HG02973 (cell line): ENCODE measurements around the gene FGF14.

ENCODE experiments used
- ATAC-seq: cut with Tn5 transposase; IDR thresholded peaks from one replicate; pipeline ENCODE4 v1.9.1; 2021; ENCODE audit warnings: moderate library complexity; ENCODE audit not compliant: unreplicated experiment

Gene FGF14

DNA sequence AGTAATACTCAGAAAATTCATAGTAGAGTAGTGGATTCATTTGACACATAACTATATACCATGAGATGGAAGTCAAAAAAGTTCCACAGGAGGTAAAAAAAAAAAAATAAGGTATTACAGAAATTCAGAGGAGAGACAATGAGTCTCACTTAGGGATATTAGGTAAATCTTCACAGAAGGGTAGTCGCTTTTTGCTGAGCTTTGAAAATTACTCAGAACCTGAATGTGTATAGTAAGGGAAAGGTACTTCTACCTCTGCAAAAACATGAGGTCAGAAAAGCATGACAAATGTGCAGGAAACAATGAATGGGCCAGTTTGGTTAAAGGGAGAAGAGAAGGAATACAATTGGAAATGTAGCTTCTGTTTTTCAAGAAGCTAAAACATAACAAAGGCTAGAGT lies 698.8 kb downstream of the FGF14 start:
- ATAC-seq, result no peak

DNA sequence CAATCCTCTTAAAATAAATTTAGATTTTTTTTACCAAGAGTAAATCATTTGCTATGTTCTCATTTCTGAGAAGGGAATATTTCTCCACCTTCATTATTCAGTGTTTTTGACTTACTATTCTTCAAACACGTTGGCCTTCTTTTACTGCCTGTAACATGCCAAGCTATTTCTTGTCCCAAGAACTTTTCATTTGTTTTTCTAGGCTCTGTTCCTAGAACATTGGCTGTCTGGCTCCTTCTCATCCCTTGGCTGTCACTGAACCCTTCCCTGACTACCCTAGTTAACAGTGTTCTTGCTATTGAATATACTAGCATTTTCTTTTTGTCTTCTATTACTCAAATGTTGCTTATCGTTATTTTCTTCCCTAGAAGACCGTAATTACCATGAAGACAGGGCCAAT lies 701.2 kb downstream of the FGF14 start:
- no peak for ATAC-seq

DNA sequence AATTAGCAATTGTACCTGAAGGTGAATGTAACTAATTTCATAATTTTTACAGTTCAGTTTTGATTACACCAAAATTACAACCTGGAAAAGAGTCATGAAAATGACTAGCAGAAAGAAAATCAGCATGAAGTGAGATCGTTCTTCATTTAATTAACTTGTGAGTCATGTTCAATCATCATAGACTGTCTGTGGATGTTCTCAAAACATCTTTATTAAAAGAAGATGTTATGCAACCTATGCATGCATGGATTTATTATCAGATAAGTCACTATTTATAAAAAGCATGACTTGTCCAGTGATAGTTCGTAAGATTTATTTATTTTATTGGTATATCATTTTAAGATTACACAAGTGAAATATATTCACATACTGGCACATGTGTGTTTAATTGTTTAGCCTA lies 703.4 kb downstream of the FGF14 start:
- ATAC-seq, result no peak

DNA sequence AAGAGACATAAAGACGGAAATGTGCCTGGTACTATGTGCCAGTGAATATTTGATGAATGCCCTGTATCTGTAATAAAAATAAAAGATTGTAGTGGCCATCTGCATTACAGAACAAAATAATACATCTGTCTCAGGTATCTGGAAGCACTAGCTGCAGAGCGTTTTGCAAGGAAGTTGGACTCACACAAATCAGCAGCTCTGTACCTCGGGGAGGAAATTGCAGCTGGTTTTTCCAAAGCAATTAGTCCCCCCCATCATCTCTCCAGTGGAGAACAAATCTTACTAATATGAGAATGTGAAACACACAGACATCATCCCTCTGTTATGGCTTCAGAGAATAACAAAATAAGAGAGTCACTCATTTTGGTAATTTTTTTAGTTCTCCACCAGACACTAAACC lies 704.1 kb downstream of the FGF14 start:
- no peak for ATAC-seq

DNA sequence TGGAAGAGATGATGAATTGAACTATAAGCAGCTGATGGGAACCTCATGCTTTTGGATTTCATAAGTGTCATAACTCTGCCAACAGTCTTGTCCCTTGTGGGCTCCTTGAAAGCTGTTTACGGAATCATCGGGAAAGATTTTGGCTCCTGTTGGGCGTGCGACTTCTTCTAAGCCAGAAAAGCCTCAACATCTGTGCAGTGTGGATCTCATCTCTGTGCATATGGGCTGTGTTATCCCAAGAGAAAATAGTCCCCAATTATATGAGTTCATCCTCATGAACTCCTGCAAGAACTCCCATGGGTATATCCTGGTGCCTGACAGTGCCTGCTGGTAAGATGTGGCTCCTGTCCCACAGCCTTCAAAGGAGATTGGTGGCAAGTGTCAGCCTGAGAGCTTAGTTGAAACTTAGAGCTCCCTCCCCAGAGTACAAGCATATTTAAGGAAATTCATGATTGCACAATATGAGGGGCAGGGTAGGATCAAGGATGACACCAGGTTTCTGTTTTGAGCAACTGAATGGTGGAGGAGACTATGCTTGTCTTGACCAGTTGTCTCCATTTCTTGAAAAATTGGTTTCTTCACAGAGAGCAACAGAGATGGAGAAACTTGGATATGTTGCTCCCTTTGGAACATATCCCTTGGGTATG lies 705.9 kb downstream of the FGF14 start:
- ATAC-seq, result no peak

DNA sequence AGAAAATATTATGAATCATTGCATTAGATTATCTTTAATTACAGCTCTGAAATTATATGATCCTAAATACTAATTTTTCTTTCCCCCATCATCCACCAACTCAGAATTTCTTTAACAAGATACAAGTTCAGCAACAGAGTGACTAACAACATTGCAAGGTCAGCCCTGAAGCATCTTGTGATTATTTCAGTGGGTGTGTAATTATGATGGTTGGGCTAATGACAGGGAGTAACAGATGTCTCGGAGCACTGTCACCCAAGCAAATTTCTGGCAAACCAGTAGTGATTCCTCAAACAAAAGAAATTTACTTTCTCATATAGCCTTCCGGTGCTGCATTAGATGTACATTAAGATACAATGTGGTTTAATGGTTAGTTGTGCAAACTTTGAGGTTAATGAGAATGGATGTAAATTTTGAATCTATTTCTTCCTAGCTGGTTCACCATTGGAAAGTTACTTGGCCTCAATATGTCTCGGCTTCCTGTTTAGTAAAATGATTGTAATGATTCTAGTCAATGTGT lies 710.4 kb downstream of the FGF14 start:
- ATAC-seq, result no peak

DNA sequence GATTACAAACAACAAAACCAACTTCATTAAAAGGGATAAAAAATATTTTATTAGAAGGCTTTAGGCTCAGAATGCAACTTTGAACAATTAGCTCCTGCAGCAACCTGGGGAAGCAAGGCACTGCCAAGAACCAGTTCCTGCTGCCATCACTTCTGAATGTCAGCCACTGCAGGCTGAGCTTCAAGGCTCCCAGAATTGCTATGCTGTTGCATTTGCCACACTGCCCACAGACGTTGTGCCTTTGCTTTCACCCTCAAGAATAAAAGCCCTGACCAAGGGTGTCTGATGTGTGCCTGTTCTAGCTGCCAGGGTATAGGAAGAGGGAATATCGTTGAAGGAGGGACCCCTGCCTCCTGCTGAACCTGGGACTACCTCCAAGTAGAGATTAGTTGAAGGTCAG lies 711.0 kb downstream of the FGF14 start:
- no peak for ATAC-seq

DNA sequence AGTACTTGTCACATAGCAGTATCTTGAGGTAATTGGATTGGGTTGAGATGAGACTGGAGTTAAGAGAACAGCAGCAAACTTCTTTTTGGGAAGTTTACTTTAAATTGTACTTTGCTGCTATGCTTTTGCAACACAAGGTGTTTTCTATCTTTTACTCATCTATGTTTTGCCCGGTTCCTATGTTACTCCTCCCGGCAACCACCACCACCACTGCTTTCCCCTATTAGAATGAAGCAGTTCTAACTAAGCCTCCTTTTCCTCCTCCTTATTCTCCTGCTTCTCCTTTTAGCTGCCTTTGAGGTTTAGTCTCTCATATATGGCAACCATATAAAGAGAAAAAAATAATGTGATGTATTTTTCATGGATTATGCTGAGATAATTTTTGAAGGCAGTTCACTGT lies 715.8 kb downstream of the FGF14 start:
- ATAC-seq, result no peak

DNA sequence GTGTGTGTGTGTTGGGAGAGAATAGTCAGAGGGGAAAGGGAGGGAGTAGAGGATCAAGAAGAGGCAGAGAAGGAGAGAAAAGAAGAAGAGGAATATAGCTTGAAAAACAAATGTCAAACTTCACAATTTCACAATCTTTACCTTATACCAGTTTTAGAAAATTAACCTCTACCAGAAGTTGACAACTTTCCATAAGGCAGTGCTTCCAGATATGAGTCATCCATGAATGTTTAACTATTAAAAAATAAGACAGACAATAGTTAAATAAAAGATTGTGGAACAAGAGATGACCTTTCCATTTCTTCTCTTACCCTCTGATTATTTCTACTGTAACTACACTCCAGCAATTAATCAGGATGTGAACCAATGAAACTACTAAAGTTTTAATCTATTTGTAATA lies 720.0 kb downstream of the FGF14 start:
- no peak for ATAC-seq

DNA sequence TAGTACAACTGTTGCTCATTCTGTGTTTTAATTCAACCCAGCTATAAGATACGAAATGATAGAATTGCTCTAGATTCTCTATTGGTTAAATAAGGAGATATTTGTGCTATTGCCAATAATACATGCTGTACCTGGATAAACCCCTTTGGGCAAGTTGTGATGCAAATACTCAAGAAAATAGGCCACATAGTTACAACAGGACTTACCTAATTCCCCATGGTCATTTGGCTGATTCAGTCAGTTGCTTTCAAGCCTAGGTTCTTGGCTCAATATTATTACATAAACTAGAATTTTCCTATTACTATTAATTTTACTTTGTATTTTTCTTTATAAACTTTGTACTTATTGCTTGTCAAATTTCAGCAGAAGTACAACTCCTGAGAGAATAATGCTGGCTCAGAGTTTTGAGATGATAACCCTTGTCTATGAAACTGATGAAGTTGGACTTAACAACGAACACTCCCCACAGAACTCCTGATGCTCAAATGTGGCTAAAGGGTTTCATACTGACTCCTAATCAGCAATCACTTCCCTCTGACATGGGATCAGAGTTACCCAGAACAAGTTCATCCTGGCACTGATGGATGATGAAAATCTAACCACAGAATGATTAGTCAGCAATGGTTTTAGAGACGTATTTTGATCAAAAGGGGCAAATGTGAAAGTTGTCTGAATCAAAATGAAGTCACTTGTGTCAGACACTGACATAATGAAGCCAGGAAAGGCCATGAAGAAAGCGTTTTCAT lies 728.3 kb downstream of the FGF14 start:
- no peak for ATAC-seq

DNA sequence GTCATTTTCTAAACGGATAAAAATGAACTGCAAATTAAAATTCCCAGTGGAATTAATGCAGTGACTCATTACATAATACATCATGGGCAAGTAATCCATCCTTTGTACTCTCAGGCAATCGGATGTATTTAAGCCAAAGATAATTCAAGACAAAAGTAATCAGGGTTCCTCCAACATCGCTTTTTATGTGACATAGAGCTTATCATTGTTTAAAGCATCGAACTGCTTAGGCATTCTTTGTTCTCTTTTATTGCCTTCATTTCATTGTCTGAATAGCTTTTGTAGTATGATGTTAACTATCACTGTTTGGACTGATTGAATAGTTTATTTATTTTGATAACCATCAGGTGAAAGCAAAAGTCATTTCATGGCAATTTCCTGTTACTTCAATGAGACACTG lies 740.0 kb downstream of the FGF14 start:
- no peak for ATAC-seq
